ENCODE data around the gene POLR3K.

- TF ChIP-seq CTCF (conservative IDR thresholded peaks at IDR 0.05) (no peak), ZFX (IDR thresholded peaks at IDR 0.05) (no peak)
These were observed 9.6 kb upstream of the POLR3K start for GRCh38 chr16:62968-63391.
